T47D (cell line): ENCODE measurements around the gene CFAP58.

Source experiments
- DNase-seq, 2 experiments: peaks; one replicate each; pipeline versions ENCODE4 v3.0.0 to v3.0.0-alpha.2; 2011 to 2012; ENCODE audit warnings: low read depth in 1 of 2, low spot score in 1 of 2
- JUND ChIP-seq: IDR thresholded peaks from 2 replicates; pipeline ENCODE4 v1.6.1; 2012; ENCODE audit warnings: low read depth
- in situ Hi-C: cut with HindIII; loops from 2 replicates; pipeline ENCODE4 v1.10.0; 2016; ENCODE audit warnings: low sequenced_read_pairs, low pct_unique_long_range_greater_than_20kb

CFAP58 gene

GRCh38 chr10:104374591-104374990, 21.0 kb downstream of the CFAP58 start:
- in situ Hi-C loops, result no loop called here
- DNase-seq, result no peak
- TF ChIP-seq JUND, result no peak

DNA sequence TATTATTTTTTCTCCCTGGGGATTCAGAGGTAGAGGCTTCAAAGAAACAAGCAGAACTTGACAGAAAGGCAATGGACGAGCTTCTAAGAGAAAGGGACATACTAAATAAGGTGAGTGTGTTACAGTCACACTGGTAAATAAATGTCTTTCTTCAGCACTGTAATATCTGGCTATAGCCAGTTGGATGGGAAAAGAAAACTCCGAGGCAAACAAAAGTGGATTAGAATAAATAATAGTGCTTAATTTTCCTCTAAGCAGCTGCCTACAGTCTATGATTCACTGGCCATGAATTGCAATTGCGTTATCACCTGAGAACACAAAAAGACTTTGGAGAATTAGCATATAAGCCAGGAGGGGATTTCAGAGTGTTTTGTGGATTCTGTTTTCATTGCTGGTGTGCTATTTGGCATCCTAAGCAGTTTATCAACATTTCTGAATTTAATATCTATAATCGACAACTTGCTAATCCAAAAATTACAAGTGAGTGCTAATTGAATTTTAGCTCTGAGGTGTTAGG, 23.2 kb downstream of the CFAP58 start:
- TF ChIP-seq JUND, result no peak
- in situ Hi-C loops, result no loop called here
- DNase-seq, result no peak

GRCh38 chr10:104380336-104380735, 26.7 kb downstream of the CFAP58 start:
- no peak for DNase-seq
- no peak for TF ChIP-seq JUND

DNA sequence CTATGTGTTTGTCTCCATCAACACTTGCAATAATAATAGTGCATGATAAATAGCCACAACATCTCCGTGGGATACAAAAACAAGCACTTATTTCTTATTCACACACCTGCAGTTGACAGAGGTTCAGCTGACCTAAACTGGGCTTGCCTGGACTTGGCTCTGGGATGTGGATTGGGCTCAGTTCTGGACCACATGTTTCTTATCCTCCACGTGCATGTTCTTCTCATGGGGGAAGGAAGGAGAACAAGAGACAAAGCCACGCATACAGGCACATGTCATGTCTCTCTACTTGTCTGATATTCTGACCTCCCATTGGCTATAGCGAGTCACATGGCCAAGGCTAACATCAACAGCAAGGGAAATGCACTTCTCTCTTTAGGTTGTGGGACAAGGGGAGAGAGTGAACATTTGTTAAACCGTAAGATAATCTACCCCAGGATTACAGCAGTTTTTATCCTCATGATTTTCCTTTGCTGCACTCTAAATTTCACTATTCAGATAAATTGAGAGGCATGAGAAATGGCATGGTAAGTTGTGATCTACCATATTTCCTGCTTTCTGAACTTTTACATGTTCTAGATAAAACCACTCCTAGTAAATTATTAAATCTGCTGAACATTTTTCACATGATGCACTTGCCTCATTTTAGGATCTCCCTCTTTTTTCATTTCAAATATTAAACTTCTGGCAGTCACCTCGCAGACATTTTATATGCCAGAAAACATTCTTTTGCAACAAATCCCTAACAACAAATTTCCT, 33.7 kb downstream of the CFAP58 start:
- no peak for TF ChIP-seq JUND
- no peak for DNase-seq
- in situ Hi-C loops, result no loop called here

More at GRCh38 chr10:104380336-104380735, 26.7 kb downstream of the CFAP58 start:
- in situ Hi-C loops, result no loop called here

- no peak for DNase-seq
- in situ Hi-C loops, result no loop called here
- no peak for TF ChIP-seq JUND
Observed at GRCh38 chr10:104388830-104389229, 35.2 kb downstream of the CFAP58 start.

GRCh38 chr10:104391150-104391968, 37.7 kb downstream of the CFAP58 start:
- no peak for TF ChIP-seq JUND
- in situ Hi-C loops, result no loop called here
- peak in 1 of 2 experiments; percentile 51 for DNase-seq

DNA sequence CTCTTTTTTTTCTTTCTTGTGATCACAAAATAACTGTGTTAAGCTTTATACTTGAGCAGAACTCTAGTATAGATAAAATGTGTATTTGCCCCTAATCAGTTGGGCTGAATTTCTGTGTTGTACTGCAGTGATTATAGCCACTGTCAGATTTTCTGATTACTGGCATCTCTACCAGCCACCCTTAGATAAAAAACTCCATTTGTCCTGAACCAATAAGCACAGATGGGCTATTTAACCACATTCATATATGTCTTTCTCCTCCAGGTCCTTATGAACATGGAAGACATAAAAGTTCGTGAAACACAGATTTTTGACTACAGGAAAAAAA, 38.3 kb downstream of the CFAP58 start:
- in situ Hi-C loops, result no loop called here
- no peak for DNase-seq
- TF ChIP-seq JUND, result no peak

DNA sequence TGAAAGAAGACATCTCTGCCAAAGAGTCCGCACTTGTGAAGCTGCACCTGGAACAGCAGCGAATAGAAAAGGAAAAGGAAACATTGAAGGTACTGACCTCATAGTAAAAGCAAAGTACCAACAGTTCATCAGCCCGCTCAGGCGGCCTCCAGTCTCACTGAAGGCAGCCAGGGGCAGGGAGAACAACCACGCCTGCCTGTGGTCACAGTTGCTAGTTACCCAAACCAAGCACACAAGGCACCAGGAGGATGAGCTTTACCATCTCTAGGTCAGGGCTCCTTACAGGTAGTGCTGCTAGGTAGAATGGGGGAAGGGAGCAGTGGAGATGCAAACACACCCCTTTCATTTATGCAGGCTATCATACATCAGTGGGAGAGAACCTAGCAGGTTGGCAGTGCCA, 39.8 kb downstream of the CFAP58 start:
- TF ChIP-seq JUND, result no peak
- DNase-seq, result no peak
- in situ Hi-C loops, result no loop called here

DNA sequence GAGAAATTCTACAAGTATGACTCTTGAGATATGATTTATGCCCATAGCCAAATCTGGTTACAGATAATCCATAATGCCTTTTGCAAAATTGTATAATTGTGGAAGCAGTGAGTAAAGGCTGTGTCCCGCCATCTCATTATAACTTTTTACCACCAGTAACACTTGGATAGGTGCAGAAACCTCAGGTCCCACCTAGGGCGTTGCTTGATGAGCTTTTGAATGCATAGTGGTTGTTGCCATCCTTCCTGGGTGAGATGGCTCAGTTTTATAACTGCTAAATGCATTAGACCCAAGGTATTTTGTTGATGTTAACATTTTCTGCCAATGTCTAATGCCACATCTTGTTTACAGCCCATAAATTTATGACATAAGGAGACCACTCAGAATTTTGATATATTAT, 42.9 kb downstream of the CFAP58 start:
- DNase-seq, result no peak
- no peak for TF ChIP-seq JUND
- in situ Hi-C loops, result no loop called here

DNA sequence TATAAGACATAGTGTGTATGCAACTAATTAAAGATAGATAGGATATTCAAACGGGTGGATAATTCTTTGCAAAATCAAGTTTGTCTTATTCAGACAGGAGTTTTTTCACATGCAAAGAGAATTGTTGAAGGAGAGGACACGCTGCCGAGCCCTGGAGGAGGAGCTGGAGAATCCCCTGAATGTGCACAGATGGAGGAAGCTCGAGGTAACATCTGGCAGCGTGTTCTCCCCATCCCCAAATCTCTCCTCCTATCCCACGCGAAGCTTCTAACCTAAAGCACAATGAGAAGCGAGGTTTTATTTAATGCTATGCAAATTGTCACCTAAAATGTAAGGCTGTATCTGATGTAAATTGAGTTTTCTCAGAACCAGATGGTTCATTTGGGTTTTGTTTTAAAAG, 50.0 kb downstream of the CFAP58 start:
- no peak for TF ChIP-seq JUND
- in situ Hi-C loops, result no loop called here

GRCh38 chr10:104406715-104407650, 53.4 kb downstream of the CFAP58 start:
- no peak for TF ChIP-seq JUND
- in situ Hi-C loops, result no loop called here
- DNase-seq, result peak in 1 of 2 experiments; percentile 70

More for the DNA sequence above, 50.0 kb downstream of the CFAP58 start:
- no peak for DNase-seq

DNA sequence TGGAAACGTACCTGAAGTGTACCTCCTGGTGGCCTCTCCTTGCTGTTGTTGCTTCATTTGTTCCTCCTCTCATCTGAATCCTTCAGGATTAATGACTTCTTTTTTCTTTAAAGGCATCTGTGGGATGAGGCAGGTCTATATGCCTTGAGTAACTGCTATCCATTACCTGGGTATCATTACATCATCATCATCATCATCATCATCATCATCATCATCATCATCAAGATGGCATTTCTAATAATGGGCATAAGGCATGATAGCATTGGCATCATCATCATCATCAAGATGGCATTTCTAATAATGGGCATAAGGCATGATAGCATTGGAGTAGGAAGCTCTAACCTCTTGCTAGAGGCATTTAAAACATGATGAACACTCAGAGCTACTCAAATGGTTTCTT, 59.9 kb downstream of the CFAP58 start:
- in situ Hi-C loops, result no loop called here
- no peak for TF ChIP-seq JUND
- no peak for DNase-seq
